H1 (cell line): ENCODE data around the gene ADGRF1. TPM values are rescaled to one million over a fixed set of nuclear protein-coding genes. Genes with fewer than 3 reads are reported as not detected.

ENCODE experiments used
- CHD2 ChIP-seq: IDR thresholded peaks from 2 replicates; pipeline ENCODE4 v1.6.1; 2012; ENCODE audit warnings: low read length, improper control_type of control experiment
- GABPA ChIP-seq: IDR thresholded peaks from 2 replicates; pipeline ENCODE4 v1.6.1; 2011; ENCODE audit warnings: mild to moderate bottlenecking, low read length, moderate library complexity, borderline replicate concordance; ENCODE audit not compliant: insufficient read depth
- HDAC6 ChIP-seq: IDR thresholded peaks from one replicate; pipeline ENCODE4 v1.7.1; 2012; ENCODE audit warnings: low read depth, mild to moderate bottlenecking, inconsistent platforms, low read length, moderate library complexity
- POLR2AphosphoS5 ChIP-seq: IDR thresholded peaks from 2 replicates; pipeline ENCODE4 v1.6.1; 2011; ENCODE audit warnings: low read depth, low read length
- RNF2 ChIP-seq: fragments of 200-900, 300-1000 bp; sonication (generic); IDR thresholded peaks from 2 replicates; pipeline ENCODE4 v1.7.1; 2016; ENCODE audit warnings: borderline replicate concordance, low read depth, mild to moderate bottlenecking, antibody characterized with exemption, low read length; ENCODE audit not compliant: poor library complexity, severe bottlenecking; ENCODE audit errors: missing control alignments
- SUZ12 ChIP-seq: fragments of 200-600 bp; sonication (generic); IDR thresholded peaks from 2 replicates; pipeline ENCODE4 v1.6.1; 2012; ENCODE audit warnings: mild to moderate bottlenecking, inconsistent platforms, low read length, moderate library complexity, mixed read lengths
- TAF1 ChIP-seq: IDR thresholded peaks from 2 replicates; pipeline ENCODE4 v1.6.1; 2011; ENCODE audit warnings: mild to moderate bottlenecking, low read depth, low read length
- polyA plus RNA-seq, 7 experiments: library from polyadenylated mRNA; depleted of rRNA in 3 of 7; stranded (reverse) in 5 of 7; unstranded in 2 of 7; fragments of >200 nt in 5 of 7; fragments of 200-250 nt in 2 of 7; gene quantifications; 1 replicate in 5 of 7; 2 replicates in 1 of 7; 4 replicates in 1 of 7; pipeline versions ENCODE4 v1.2.1 to v1.2.3, GENCODE V29; 2011 to 2013; ENCODE audit warnings: missing spikeins in 2 of 7, mixed read lengths in 2 of 7
- total RNA-seq: library from RNA; stranded (reverse); fragmentation: NEBNext Ultra II Directional; extraction: Animal tissue kit (Norgen Biotek cat#: 25700); gene quantifications from 2 replicates; pipeline ENCODE4 v1.2.1, GENCODE V29; 2021
- TF ChIP-seq, protein P1 (sequence below): fragments of 300-600 bp; sonication (generic); IDR thresholded peaks from 2 replicates; pipeline ENCODE4 v1.7.1; 2012; ENCODE audit warnings: low read length, moderate library complexity, mild to moderate bottlenecking, inconsistent platforms; ENCODE audit not compliant: insufficient replicate concordance
- TF ChIP-seq, protein P2 (sequence below), 3 experiments: IDR thresholded peaks; 1 replicate in 2 of 3; 2 replicates in 1 of 3; pipeline versions ENCODE4 v1.5.1 to v1.6.1; 2011; ENCODE audit warnings: low read length in 3 of 3, mild to moderate bottlenecking in 3 of 3, inconsistent platforms in 2 of 3, low read depth in 1 of 3, moderate library complexity in 1 of 3; ENCODE audit not compliant: insufficient read depth in 1 of 3; ENCODE audit errors: control extremely low read depth in 1 of 3

The ADGRF1 gene
- total and polyA plus RNA-seq, 2 of the 8 experiments (the other 6 are each of a cell fraction or from before 2014, with no cell fraction given): not detected

DNA sequence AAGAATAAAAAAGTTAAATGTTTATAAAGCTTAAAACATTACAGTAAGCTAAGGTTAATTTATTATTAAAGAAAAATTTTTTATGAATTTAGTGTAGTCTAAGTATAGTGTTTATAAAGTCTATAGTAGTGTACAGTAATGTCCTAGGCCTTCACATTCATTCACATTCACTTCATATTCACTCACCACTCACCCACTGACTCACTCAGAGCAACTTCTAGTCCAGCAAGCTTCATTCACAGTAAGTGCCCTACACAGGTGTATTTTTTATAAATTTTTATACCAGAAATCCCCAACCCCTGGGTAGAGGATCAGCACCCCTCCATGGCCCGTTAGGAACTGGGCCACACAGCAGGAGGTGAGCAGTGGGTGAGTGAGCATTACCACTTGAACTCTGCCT, 24.3 kb upstream of the ADGRF1 start (continued):
- TF ChIP-seq, protein P1, sequence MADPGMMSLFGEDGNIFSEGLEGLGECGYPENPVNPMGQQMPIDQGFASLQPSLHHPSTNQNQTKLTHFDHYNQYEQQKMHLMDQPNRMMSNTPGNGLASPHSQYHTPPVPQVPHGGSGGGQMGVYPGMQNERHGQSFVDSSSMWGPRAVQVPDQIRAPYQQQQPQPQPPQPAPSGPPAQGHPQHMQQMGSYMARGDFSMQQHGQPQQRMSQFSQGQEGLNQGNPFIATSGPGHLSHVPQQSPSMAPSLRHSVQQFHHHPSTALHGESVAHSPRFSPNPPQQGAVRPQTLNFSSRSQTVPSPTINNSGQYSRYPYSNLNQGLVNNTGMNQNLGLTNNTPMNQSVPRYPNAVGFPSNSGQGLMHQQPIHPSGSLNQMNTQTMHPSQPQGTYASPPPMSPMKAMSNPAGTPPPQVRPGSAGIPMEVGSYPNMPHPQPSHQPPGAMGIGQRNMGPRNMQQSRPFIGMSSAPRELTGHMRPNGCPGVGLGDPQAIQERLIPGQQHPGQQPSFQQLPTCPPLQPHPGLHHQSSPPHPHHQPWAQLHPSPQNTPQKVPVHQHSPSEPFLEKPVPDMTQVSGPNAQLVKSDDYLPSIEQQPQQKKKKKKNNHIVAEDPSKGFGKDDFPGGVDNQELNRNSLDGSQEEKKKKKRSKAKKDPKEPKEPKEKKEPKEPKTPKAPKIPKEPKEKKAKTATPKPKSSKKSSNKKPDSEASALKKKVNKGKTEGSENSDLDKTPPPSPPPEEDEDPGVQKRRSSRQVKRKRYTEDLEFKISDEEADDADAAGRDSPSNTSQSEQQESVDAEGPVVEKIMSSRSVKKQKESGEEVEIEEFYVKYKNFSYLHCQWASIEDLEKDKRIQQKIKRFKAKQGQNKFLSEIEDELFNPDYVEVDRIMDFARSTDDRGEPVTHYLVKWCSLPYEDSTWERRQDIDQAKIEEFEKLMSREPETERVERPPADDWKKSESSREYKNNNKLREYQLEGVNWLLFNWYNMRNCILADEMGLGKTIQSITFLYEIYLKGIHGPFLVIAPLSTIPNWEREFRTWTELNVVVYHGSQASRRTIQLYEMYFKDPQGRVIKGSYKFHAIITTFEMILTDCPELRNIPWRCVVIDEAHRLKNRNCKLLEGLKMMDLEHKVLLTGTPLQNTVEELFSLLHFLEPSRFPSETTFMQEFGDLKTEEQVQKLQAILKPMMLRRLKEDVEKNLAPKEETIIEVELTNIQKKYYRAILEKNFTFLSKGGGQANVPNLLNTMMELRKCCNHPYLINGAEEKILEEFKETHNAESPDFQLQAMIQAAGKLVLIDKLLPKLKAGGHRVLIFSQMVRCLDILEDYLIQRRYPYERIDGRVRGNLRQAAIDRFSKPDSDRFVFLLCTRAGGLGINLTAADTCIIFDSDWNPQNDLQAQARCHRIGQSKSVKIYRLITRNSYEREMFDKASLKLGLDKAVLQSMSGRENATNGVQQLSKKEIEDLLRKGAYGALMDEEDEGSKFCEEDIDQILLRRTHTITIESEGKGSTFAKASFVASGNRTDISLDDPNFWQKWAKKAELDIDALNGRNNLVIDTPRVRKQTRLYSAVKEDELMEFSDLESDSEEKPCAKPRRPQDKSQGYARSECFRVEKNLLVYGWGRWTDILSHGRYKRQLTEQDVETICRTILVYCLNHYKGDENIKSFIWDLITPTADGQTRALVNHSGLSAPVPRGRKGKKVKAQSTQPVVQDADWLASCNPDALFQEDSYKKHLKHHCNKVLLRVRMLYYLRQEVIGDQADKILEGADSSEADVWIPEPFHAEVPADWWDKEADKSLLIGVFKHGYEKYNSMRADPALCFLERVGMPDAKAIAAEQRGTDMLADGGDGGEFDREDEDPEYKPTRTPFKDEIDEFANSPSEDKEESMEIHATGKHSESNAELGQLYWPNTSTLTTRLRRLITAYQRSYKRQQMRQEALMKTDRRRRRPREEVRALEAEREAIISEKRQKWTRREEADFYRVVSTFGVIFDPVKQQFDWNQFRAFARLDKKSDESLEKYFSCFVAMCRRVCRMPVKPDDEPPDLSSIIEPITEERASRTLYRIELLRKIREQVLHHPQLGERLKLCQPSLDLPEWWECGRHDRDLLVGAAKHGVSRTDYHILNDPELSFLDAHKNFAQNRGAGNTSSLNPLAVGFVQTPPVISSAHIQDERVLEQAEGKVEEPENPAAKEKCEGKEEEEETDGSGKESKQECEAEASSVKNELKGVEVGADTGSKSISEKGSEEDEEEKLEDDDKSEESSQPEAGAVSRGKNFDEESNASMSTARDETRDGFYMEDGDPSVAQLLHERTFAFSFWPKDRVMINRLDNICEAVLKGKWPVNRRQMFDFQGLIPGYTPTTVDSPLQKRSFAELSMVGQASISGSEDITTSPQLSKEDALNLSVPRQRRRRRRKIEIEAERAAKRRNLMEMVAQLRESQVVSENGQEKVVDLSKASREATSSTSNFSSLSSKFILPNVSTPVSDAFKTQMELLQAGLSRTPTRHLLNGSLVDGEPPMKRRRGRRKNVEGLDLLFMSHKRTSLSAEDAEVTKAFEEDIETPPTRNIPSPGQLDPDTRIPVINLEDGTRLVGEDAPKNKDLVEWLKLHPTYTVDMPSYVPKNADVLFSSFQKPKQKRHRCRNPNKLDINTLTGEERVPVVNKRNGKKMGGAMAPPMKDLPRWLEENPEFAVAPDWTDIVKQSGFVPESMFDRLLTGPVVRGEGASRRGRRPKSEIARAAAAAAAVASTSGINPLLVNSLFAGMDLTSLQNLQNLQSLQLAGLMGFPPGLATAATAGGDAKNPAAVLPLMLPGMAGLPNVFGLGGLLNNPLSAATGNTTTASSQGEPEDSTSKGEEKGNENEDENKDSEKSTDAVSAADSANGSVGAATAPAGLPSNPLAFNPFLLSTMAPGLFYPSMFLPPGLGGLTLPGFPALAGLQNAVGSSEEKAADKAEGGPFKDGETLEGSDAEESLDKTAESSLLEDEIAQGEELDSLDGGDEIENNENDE: no peak
- TF ChIP-seq SUZ12 (no peak), TAF1 (no peak), POLR2AphosphoS5 (no peak), HDAC6 (no peak), CHD2 (no peak), RNF2 (no peak), GABPA (no peak)
- TF ChIP-seq, protein P2, sequence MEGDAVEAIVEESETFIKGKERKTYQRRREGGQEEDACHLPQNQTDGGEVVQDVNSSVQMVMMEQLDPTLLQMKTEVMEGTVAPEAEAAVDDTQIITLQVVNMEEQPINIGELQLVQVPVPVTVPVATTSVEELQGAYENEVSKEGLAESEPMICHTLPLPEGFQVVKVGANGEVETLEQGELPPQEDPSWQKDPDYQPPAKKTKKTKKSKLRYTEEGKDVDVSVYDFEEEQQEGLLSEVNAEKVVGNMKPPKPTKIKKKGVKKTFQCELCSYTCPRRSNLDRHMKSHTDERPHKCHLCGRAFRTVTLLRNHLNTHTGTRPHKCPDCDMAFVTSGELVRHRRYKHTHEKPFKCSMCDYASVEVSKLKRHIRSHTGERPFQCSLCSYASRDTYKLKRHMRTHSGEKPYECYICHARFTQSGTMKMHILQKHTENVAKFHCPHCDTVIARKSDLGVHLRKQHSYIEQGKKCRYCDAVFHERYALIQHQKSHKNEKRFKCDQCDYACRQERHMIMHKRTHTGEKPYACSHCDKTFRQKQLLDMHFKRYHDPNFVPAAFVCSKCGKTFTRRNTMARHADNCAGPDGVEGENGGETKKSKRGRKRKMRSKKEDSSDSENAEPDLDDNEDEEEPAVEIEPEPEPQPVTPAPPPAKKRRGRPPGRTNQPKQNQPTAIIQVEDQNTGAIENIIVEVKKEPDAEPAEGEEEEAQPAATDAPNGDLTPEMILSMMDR (IDR thresholded peaks at IDR 0.05; ENCODE audit: control extremely low read depth in 1 of 3, insufficient read depth in 1 of 3, low read depth in 1 of 3, low read length in 3 of 3): no peak
